GM12873 (cell line): Measurements from ENCODE around the gene ASF1B.

Source experiments
- CTCF ChIP-seq: IDR thresholded peaks from 2 replicates; pipeline ENCODE4 v1.5.1; 2012; ENCODE audit warnings: low read depth, mild to moderate bottlenecking, moderate library complexity, low read length, control low read depth; ENCODE audit not compliant: insufficient read depth; ENCODE audit errors: missing control alignments

ASF1B gene

GRCh38 chr19:14147797-14148605 is 11.6 kb upstream of the ASF1B start:
- peak; percentile 87 for TF ChIP-seq CTCF

- TF ChIP-seq CTCF, result no peak
Observed at GRCh38 chr19:14146789-14147216, 10.4 kb upstream of the ASF1B start.

GRCh38 chr19:14145381-14145780 is 9.0 kb upstream of the ASF1B start:
- TF ChIP-seq CTCF, result no peak

- TF ChIP-seq CTCF, result no peak
Observed at GRCh38 chr19:14142262-14143190, 6.1 kb upstream of the ASF1B start.

GRCh38 chr19:14141041-14141440 is 4.7 kb upstream of the ASF1B start:
- TF ChIP-seq CTCF, result no peak

- no peak for TF ChIP-seq CTCF
Observed at GRCh38 chr19:14139944-14140343, 3.6 kb upstream of the ASF1B start.
